ENCODE data around the gene ZNF550. TPM values are rescaled to one million over a fixed set of nuclear protein-coding genes. Genes with fewer than 3 reads are reported as not detected.
A peak's percentile ranks its signal among the peaks of the same experiment; 100 is the strongest.

The ZNF550 gene
- total and polyA plus RNA-seq, 10 donors = 5.4 to 39.5 (median 11.4) TPM

DNA sequence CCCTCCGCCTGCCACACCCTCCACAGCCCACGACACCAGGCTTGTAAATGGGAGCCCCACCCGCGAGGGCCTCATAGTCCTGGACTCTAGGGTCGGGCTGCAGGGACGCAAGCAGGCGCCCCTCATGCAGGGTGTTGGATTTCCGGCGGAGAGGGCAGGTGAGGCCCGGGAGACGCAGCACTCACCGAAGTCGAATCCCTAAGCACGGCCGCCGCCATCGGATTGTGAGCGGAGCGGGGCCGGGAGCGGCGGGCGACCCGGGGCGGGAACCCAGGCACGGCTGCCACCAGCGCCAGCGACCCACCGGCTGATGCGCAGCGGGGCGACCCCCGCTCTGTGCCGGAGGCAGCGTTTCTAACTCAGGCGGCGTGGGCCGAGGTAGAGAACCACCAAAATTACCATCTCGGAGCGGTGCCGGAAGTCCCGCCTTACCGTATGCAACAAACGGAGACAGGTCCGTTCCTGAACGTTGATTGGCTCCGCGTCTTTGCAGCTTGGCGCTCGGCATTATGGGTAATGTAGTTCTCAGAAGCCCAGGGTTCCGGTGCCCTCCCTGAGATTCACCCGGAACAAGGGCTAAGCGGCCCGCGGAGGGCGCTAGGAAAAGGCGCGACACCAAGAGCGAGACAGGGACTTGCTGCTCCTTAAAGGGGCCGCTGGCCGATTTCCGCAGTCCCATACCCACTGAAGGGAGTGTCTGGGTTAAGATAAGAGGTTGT lies 19.0 kb upstream of the ZNF550 start, which contains the start of gene ZNF416:
Gene ZNF416, minus strand, starts transcription at position 425 of the 719 bp plus-strand sequence. Its CDS starts 207 bp downstream, at position 218.
- H3K27me3 ChIP-seq (replicated peaks in 1 of 7) = no peaks in the 10 kb centered on the region
- TF ChIP-seq POLR2AphosphoS5 (IDR thresholded peaks at IDR 0.05) = peak; percentile 79 to 89 (median 84)
- TF ChIP-seq, protein P1, sequence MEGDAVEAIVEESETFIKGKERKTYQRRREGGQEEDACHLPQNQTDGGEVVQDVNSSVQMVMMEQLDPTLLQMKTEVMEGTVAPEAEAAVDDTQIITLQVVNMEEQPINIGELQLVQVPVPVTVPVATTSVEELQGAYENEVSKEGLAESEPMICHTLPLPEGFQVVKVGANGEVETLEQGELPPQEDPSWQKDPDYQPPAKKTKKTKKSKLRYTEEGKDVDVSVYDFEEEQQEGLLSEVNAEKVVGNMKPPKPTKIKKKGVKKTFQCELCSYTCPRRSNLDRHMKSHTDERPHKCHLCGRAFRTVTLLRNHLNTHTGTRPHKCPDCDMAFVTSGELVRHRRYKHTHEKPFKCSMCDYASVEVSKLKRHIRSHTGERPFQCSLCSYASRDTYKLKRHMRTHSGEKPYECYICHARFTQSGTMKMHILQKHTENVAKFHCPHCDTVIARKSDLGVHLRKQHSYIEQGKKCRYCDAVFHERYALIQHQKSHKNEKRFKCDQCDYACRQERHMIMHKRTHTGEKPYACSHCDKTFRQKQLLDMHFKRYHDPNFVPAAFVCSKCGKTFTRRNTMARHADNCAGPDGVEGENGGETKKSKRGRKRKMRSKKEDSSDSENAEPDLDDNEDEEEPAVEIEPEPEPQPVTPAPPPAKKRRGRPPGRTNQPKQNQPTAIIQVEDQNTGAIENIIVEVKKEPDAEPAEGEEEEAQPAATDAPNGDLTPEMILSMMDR (IDR thresholded peaks at IDR 0.05 in 8 of 11, conservative IDR thresholded peaks at IDR 0.05 in 3 of 11) = peak in 5 of 11 experiments; percentile 31 to 49 (median 43)
- TF ChIP-seq POLR2A (IDR thresholded peaks at IDR 0.05) = no peak

DNA sequence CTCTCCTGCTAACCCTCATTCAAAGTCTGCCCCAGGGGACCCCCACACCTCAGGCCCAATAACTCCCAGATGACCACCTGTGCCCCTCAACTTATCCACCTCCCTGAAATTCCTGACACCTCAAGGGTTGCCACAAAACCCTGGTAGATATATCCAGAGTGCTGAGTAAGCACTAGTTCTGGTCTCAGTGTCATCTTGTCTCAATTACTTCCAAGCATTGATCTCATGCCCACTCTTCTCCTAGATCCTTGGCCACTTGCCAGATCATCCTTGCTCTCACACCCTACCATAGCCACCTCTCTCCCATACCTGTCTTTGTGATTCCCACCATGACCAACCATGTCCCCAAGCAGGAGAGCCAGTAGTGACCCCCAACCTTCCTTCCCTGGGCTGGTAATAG lies 17.0 kb upstream of the ZNF550 start:
- H3K4me3 ChIP-seq = peak overlapping the region in 1 of 8 donors; percentile 12
- DNase-seq = no peak
- H3K27ac ChIP-seq = no peak overlapping the region
- no peaks in the 10 kb centered on the region for H3K27me3 ChIP-seq (replicated peaks in 1 of 7)
- peaks cover 4 to 21% (median 15%) of the 10 kb centered on the region in 6 donors for H3K4me1 ChIP-seq
- intact Hi-C loops (cut with DNase I; ENCODE audit: low total_unique reads) = no loop called here
- TF ChIP-seq POLR2AphosphoS5 (IDR thresholded peaks at IDR 0.05) = no peak
- TF ChIP-seq POLR2A (IDR thresholded peaks at IDR 0.05) = no peak
- peaks cover 32 to 82% (median 64%) of the 10 kb centered on the region in 8 donors for H3K9me3 ChIP-seq
- H3K36me3 ChIP-seq = peaks cover 33 to 62% (median 53%) of the 10 kb centered on the region in 6 donors

More for the DNA sequence above, 19.0 kb upstream of the ZNF550 start, which contains the start of gene ZNF416:
- DNase-seq = peak; percentile 97
- WGBS, 5 donors = 0 to 3% (median 1%) methylated on average over 10 to 62 of the region's 62 CpGs
- intact Hi-C loops (cut with DNase I; ENCODE audit: low total_unique reads) = no loop called here
- Histone ChIP-seq H3K9me3 (peaks cover 12 to 82% (median 49%) of the 10 kb centered on the region in 8 donors), H3K36me3 (peaks cover 19 to 45% (median 33%) of the 10 kb centered on the region in 6 donors), H3K4me3 (peak within 1 kb of the TSS; percentile 76 to 99 (median 90)), H3K4me1 (peaks cover 10 to 30% (median 20%) of the 10 kb centered on the region in 6 donors), H3K27ac (peak within 1 kb of the TSS; percentile 50 to 87 (median 76))

DNA sequence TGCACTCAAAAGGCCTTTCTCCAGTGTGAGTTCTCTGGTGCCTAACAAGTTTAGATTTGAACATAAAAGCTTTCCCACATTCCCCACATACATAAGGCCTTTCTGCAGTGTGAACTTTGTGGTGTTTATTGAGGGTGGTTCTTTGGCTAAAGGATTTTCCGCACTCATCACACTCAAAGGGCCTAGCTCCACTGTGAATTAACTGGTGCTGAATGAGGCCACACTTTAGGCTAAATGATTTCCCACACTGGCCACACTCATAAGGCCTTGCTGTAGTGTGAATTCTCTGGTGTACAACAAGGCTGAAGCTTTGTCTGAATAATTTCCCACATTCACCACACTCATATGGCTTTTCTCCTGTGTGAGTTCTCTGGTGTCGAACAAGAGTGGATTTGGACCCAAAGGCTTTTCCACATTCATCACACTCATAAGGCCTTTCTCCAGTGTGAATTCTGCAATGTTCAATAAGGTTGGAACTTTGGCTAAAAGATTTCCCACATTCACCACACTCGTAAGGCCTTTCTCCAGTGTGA lies 12.8 kb upstream of the ZNF550 start:
- Histone ChIP-seq H3K9me3 (peaks cover 42 to 100% (median 100%) of the 10 kb centered on the region in 8 donors), H3K27me3 (replicated peaks in 1 of 7) (no peaks in the 10 kb centered on the region), H3K4me3 (peak overlapping the region in 1 of 8 donors; percentile 11), H3K27ac (no peak overlapping the region), H3K36me3 (peaks cover 36 to 69% (median 57%) of the 10 kb centered on the region in 6 donors), H3K4me1 (peaks cover 0 to 4% (median 2%) of the 10 kb centered on the region in 6 donors)
- intact Hi-C loops (cut with DNase I; ENCODE audit: low total_unique reads) = no loop called here
- WGBS, 5 donors = 96 to 100% (median 97%) methylated on average over 3 of the region's 3 CpGs
- no peak for DNase-seq
- TF ChIP-seq POLR2A (IDR thresholded peaks at IDR 0.05) (no peak), POLR2AphosphoS5 (IDR thresholded peaks at IDR 0.05) (no peak)
- TF ChIP-seq, protein P1 (IDR thresholded peaks at IDR 0.05 in 8 of 11, conservative IDR thresholded peaks at IDR 0.05 in 3 of 11) = no peak

DNA sequence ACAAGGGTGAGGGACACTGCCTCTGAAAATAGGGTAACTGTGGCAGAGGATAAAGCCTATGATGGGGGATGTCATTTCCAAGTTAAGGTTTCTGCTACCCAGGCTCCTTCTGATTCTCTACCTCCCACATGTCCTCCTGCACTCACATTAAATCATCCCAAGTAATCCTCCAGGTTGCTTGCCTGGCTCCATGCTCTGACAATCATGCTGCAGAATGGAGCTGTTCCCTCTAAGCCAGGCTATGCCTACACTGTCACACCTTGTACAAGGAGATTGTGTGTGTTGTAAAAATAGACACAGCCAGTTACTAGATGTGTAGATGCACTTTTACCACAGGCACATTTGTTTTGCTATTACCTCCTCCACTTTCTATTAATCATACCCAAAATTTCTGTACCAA lies 11.0 kb upstream of the ZNF550 start:
- Histone ChIP-seq H3K4me1 (no peaks in the 10 kb centered on the region), H3K36me3 (peaks cover 34 to 51% (median 45%) of the 10 kb centered on the region in 6 donors), H3K27ac (no peak overlapping the region), H3K9me3 (peaks cover 47 to 100% (median 100%) of the 10 kb centered on the region in 8 donors), H3K27me3 (replicated peaks in 1 of 7) (no peaks in the 10 kb centered on the region), H3K4me3 (no peak overlapping the region)
- DNase-seq = no peak
- intact Hi-C loops (cut with DNase I; ENCODE audit: low total_unique reads) = no loop called here
- TF ChIP-seq POLR2AphosphoS5 (IDR thresholded peaks at IDR 0.05) (no peak), POLR2A (IDR thresholded peaks at IDR 0.05) (no peak)
- TF ChIP-seq, protein P1 (IDR thresholded peaks at IDR 0.05 in 8 of 11, conservative IDR thresholded peaks at IDR 0.05 in 3 of 11) = no peak

All from spleen (tissue), 11 donors.